A549 (cell line): Measurements from ENCODE around the gene PITPNC1. TPM values are rescaled to one million over a fixed set of nuclear protein-coding genes. Genes with fewer than 3 reads are reported as not detected.
A peak's percentile ranks its signal among the peaks of the same experiment; 100 is the strongest.
"Not testable (repeated sequence)": the region's sequence is repeated elsewhere in the genome, so short reads cannot be mapped to it uniquely, and the experiment has no call there.

Experiments used
- ATAC-seq, 2 experiments: fragments of 200-7000 bp in 1 of 2; fragments of >200 bp in 1 of 2; cut with Nextera tagmentation in 1 of 2; cut with Tn5 transposase in 1 of 2; 3 replicates each; pipeline versions ENCODE4 v1.8.0 to v1.9.1; 2018 to 2020; ENCODE audit warnings: mild to moderate bottlenecking in 1 of 2, moderate library complexity in 1 of 2
- CTCF ChIA-PET: fragments of 300-600 bp; sonication (Branson Sonifier 250); formaldehyde crosslinking; extraction: SDS; loops from one replicate; lab custom pipeline; 2021; ENCODE audit warnings: antibody characterized with exemption, inconsistent platforms; lab: Yijun Ruan, JAX
- POLR2A ChIA-PET: fragments of 350-600 bp; formaldehyde crosslinking; extraction: SDS; loops from one replicate; lab custom pipeline; 2021; ENCODE audit warnings: antibody characterized with exemption, inconsistent platforms; lab: Yijun Ruan, JAX
- DNase-seq, 2 experiments: peaks; one replicate each; pipeline versions ENCODE4 v3.0.0 to v3.0.0-alpha.2; 2011 to 2016; ENCODE audit warnings: low read depth in 1 of 2, low spot score in 1 of 2
- FAIRE-seq: peaks from 2 replicates; lab custom pipeline; 2011; peaks lifted over from hg19 to GRCh38; lab: Jason Lieb, UNC
- H3K27ac ChIP-seq, 2 experiments: fragments of >200 bp; sonication (Bioruptor Twin); formaldehyde crosslinking; 3 replicates each; pipeline ENCODE4 v1.5.1; 2016 to 2017
- H3K4me1 ChIP-seq: fragments of >200 bp; sonication (Bioruptor Twin); formaldehyde crosslinking; 3 replicates; pipeline ENCODE4 v1.6.1; 2016
- H3K4me2 ChIP-seq: fragments of >200 bp; sonication (Bioruptor Twin); formaldehyde crosslinking; 3 replicates; pipeline ENCODE4 v1.6.1; 2016
- H3K4me3 ChIP-seq: fragments of >200 bp; sonication (Bioruptor Twin); formaldehyde crosslinking; 3 replicates; pipeline ENCODE4 v1.5.1; 2016
- H3K9me3 ChIP-seq: fragments of >200 bp; sonication (Bioruptor Twin); formaldehyde crosslinking; 3 replicates; pipeline ENCODE4 v1.6.1; 2016
- BHLHE40 ChIP-seq: IDR thresholded peaks from 2 replicates; pipeline ENCODE4 v1.6.1; 2012; ENCODE audit warnings: low read depth, low read length, inconsistent platforms
- CBX2 ChIP-seq: fragments of 200-600 bp; sonication (generic); IDR thresholded peaks from 2 replicates; pipeline ENCODE4 v1.6.1; 2016; ENCODE audit warnings: low read depth, mild to moderate bottlenecking, borderline replicate concordance
- CHD4 ChIP-seq: fragments of 200-600 bp; sonication (generic); IDR thresholded peaks from 2 replicates; pipeline ENCODE4 v1.6.1; 2016; ENCODE audit warnings: antibody characterized with exemption, mild to moderate bottlenecking, borderline replicate concordance
- CTCF ChIP-seq: fragments of >200 bp; sonication (Bioruptor Twin); formaldehyde crosslinking; IDR thresholded peaks from 3 replicates; pipeline ENCODE4 v1.5.1; 2016
- E2F6 ChIP-seq: IDR thresholded peaks from 2 replicates; pipeline ENCODE4 v1.6.1; 2012; ENCODE audit warnings: low read depth, borderline replicate concordance
- EP300 ChIP-seq, 2 experiments: fragments of >200 bp; sonication (Bioruptor Twin); formaldehyde crosslinking; IDR thresholded peaks; 2 replicates in 1 of 2; 3 replicates in 1 of 2; pipeline ENCODE4 v1.6.1; 2016 to 2017
- HDAC2 ChIP-seq: fragments of 200-600 bp; sonication (generic); IDR thresholded peaks from 2 replicates; pipeline ENCODE4 v1.6.1; 2016
- JUN ChIP-seq, 2 experiments: fragments of >200 bp; sonication (Bioruptor Twin); formaldehyde crosslinking; IDR thresholded peaks; 2 replicates in 1 of 2; 3 replicates in 1 of 2; pipeline ENCODE4 v1.6.1; 2016 to 2017
- KDM5A ChIP-seq: fragments of 200-600 bp; sonication (generic); IDR thresholded peaks from 2 replicates; pipeline ENCODE4 v1.6.1; 2016; ENCODE audit warnings: antibody characterized with exemption, mild to moderate bottlenecking
- MAFK ChIP-seq: fragments of 450-650 bp; IDR thresholded peaks from 2 replicates; pipeline ENCODE4 v1.6.1; 2014; ENCODE audit not compliant: partially characterized antibody
- MAZ ChIP-seq: fragments of 150-350 bp; IDR thresholded peaks from 2 replicates; pipeline ENCODE4 v1.6.1; 2014; ENCODE audit warnings: antibody characterized with exemption, low read depth, low read length, borderline replicate concordance
- NFE2L2 ChIP-seq: fragments of 150-350 bp; conservative IDR thresholded peaks from 2 replicates; pipeline ENCODE4 v1.6.1; 2014; ENCODE audit warnings: low read length
- NPAS2 ChIP-seq: fragments of 250-450 bp; sonication (Bioruptor Pico); IDR thresholded peaks from 2 replicates; pipeline ENCODE4 v1.8.0; 2022; ENCODE audit warnings: mild to moderate bottlenecking, moderate library complexity, borderline replicate concordance
- NR3C1 ChIP-seq: fragments of >200 bp; sonication (Bioruptor Twin); formaldehyde crosslinking; IDR thresholded peaks from 3 replicates; pipeline ENCODE4 v1.6.1; 2017
- PHF8 ChIP-seq: fragments of 200-600 bp; sonication (generic); IDR thresholded peaks from 2 replicates; pipeline ENCODE4 v1.6.1; 2016; ENCODE audit warnings: low read depth, mild to moderate bottlenecking, antibody characterized with exemption, moderate library complexity, borderline replicate concordance
- POLR2AphosphoS2 ChIP-seq: conservative IDR thresholded peaks from 2 replicates; pipeline ENCODE4 v1.6.1; 2012; ENCODE audit warnings: low read length, improper control_type of control experiment, inconsistent platforms
- RAD21 ChIP-seq, 2 experiments: fragments of >200 bp in 1 of 2; sonication (Bioruptor Twin) in 1 of 2; formaldehyde crosslinking in 1 of 2; IDR thresholded peaks in 1 of 2; conservative IDR thresholded peaks in 1 of 2; 2 replicates in 1 of 2; 3 replicates in 1 of 2; pipeline ENCODE4 v1.6.1; 2012 to 2018; ENCODE audit warnings: inconsistent platforms in 1 of 2
- RARB ChIP-seq: fragments of 250-450 bp; sonication (Bioruptor Pico); IDR thresholded peaks from 2 replicates; pipeline ENCODE4 v1.8.0; 2021; ENCODE audit warnings: mild to moderate bottlenecking, moderate library complexity
- RFX5 ChIP-seq: fragments of 450-650 bp; IDR thresholded peaks from 2 replicates; pipeline ENCODE4 v1.7.1; 2014; ENCODE audit warnings: antibody characterized with exemption, mild to moderate bottlenecking, moderate library complexity
- SMC3 ChIP-seq: fragments of >200 bp; sonication (Bioruptor Twin); formaldehyde crosslinking; IDR thresholded peaks from 3 replicates; pipeline ENCODE4 v1.6.1; 2018; ENCODE audit warnings: inconsistent platforms
- TFCP2L1 ChIP-seq: fragments of 250-450 bp; sonication (Bioruptor Pico); IDR thresholded peaks from 2 replicates; pipeline ENCODE4 v1.5.0; 2021; ENCODE audit warnings: mild to moderate bottlenecking
- ZC3H11A ChIP-seq: fragments of 450-650 bp; IDR thresholded peaks from 2 replicates; pipeline ENCODE4 v1.6.1; 2014; ENCODE audit warnings: antibody characterized with exemption, mild to moderate bottlenecking
- ZNF302 ChIP-seq: fragments of 250-450 bp; sonication (Bioruptor Pico); IDR thresholded peaks from 2 replicates; pipeline ENCODE4 v1.9.0; 2021; ENCODE audit warnings: inconsistent platforms, mild to moderate bottlenecking, moderate library complexity
- ZSCAN20 ChIP-seq: fragments of 250-450 bp; sonication (Bioruptor Pico); IDR thresholded peaks from 2 replicates; pipeline ENCODE4 v1.8.0; 2022; ENCODE audit warnings: mild to moderate bottlenecking, moderate library complexity
- WGBS: methylation state at CpG from one replicate; pipeline ENCODE4 v1.1.6; 2017; ENCODE audit errors: missing lambda C conversion rate; 5-methylcytosine and 5-hydroxymethylcytosine counted together
- polyA plus RNA-seq, 4 experiments: library from polyadenylated mRNA; depleted of rRNA in 3 of 4; stranded (reverse); fragments of >200 nt; fragmentation: RNase III in 1 of 4; extraction: RNeasy Plus Mini Kit Qiagen cat#74134 plus additional on column Dnase treatment in 1 of 4; gene quantifications; 2 replicates in 3 of 4; 3 replicates in 1 of 4; pipeline ENCODE4 v1.2.3, GENCODE V29; 2011 to 2017

PITPNC1 gene
- polyA plus RNA-seq, 2 of the 4 experiments (the other 2 are of a cell fraction) = 3.7 to 11.2 TPM

GRCh38 chr17:67386965-67387551, 10.0 kb downstream of the PITPNC1 start:
- ATAC-seq (peak; percentile 74 to 90; a peak in 5 of 6 replicates), FAIRE-seq (no peak), DNase-seq (peak; percentile 81 to 82)
- 39% methylated on average over 16 of the region's 16 CpGs for WGBS
- Histone ChIP-seq H3K27ac (no peak overlapping the region), H3K9me3 (no peaks in the 10 kb centered on the region), H3K4me3 (no peak overlapping the region), H3K4me2 (no peak overlapping the region), H3K4me1 (peaks cover 19% of the 10 kb centered on the region)
- ChIA-PET CTCF (interaction anchor here (0.5 to 8.0 kb wide), 56 partner anchors 9 to 352 kb away, joined by 3 to 185 read pairs (median 4); partner anchors contain the start of gene PITPNC1), POLR2A (no interaction called here)
- TF ChIP-seq CTCF (peak; percentile 98), RFX5 (no peak), RARB (CRISPR knock-in tag) (no peak), CHD4 (no peak), MAFK (no peak), BHLHE40 (no peak), RAD21 (conservative IDR thresholded peaks at IDR 0.05 in 1 of 2, IDR thresholded peaks at IDR 0.05 in 1 of 2) (peak; percentile 96 to 97), PHF8 (no peak), JUN (IDR thresholded peaks at IDR 0.05) (no peak), ZSCAN20 (CRISPR knock-in tag) (no peak), NFE2L2 (no peak), NPAS2 (no peak), POLR2AphosphoS2 (no peak), CBX2 (no peak), NR3C1 (no peak), TFCP2L1 (no peak), MAZ (no peak), ZC3H11A (no peak), HDAC2 (no peak), SMC3 (peak; percentile 99), E2F6 (no peak)

- not testable (repeated sequence) for FAIRE-seq, DNase-seq, H3K4me3 ChIP-seq, ATAC-seq, H3K27ac ChIP-seq, H3K9me3 ChIP-seq, H3K4me2 ChIP-seq
- 92% methylated on average over 10 of the region's 10 CpGs for WGBS
- POLR2A ChIA-PET = interaction anchor here (0.6 kb wide), 1 partner anchor 32 kb away, joined by 3 read pairs; no protein-coding TSS in a partner anchor
- CTCF ChIA-PET = interaction anchor here (0.9 to 8.0 kb wide), 19 partner anchors 13 to 302 kb away, joined by 3 to 185 read pairs (median 4); partner anchors contain the start of gene PITPNC1
- H3K4me1 ChIP-seq = peaks cover 19% of the 10 kb centered on the region
Observed at GRCh38 chr17:67388536-67388935, 11.5 kb downstream of the PITPNC1 start.

- CTCF ChIA-PET = interaction anchor here (0.8 to 8.0 kb wide), 11 partner anchors 14 to 301 kb away, joined by 3 to 185 read pairs (median 4); partner anchors contain the start of gene PITPNC1
- no peak for ATAC-seq
- no peaks in the 10 kb centered on the region for H3K9me3 ChIP-seq
- POLR2A ChIA-PET = no interaction called here
- H3K4me1 ChIP-seq = peaks cover 19% of the 10 kb centered on the region
- no peak overlapping the region for H3K4me2 ChIP-seq
- no peak for FAIRE-seq
- TF ChIP-seq NR3C1 = no peak
- TF ChIP-seq EP300 (IDR thresholded peaks at IDR 0.05) = no peak
- TF ChIP-seq SMC3 = no peak
- no peak for TF ChIP-seq KDM5A
- TF ChIP-seq ZNF302 (CRISPR knock-in tag) = no peak
- 86% methylated on average over 4 of the region's 4 CpGs for WGBS
- no peak overlapping the region for H3K4me3 ChIP-seq
- H3K27ac ChIP-seq = peak overlapping the region in 1 of 2 experiments; percentile 4; a peak in 3 of 6 replicates
- no peak for DNase-seq
Observed at GRCh38 chr17:67388986-67389385, 11.9 kb downstream of the PITPNC1 start.
